Activated CD4-positive, alpha-beta T cell treated with anti-CD3 and anti-CD28 coated beads, Interleukin-2, amount 10 ng/mL, durations not matched to agents 7 days and 5 days (primary cell): ENCODE measurements around the gene GLRA2. TPM values are rescaled to one million over a fixed set of nuclear protein-coding genes. Genes with fewer than 3 reads are reported as not detected.

Source experiments
- CTCF ChIA-PET: fragments of 350-600 bp; sonication (Branson Sonifier 250); formaldehyde crosslinking; loops from one replicate; lab custom pipeline; 2021; ENCODE audit warnings: antibody characterized with exemption; lab: Charles Lee
- POLR2A ChIA-PET: fragments of 350-600 bp; sonication (Branson Sonifier 250); formaldehyde crosslinking; loops from one replicate; lab custom pipeline; 2021; ENCODE audit warnings: antibody characterized with exemption; lab: Charles Lee
- DNase-seq: peaks from one replicate; pipeline ENCODE4 v3.0.0-alpha.2; 2020
- H3K27ac Mint-ChIP-seq: one replicate; pipeline ENCODE4 v1.8.0; 2021; ENCODE audit warnings: mild to moderate bottlenecking, moderate library complexity, mixed read lengths
- H3K27me3 Mint-ChIP-seq: one replicate; pipeline ENCODE4 v1.8.0; 2021; ENCODE audit warnings: mixed read lengths
- H3K36me3 Mint-ChIP-seq: one replicate; pipeline ENCODE4 v1.8.0; 2021; ENCODE audit warnings: low read depth, mixed read lengths
- H3K4me1 Mint-ChIP-seq: one replicate; pipeline ENCODE4 v1.8.0; 2021; ENCODE audit warnings: mixed read lengths
- H3K4me3 Mint-ChIP-seq: one replicate; pipeline ENCODE4 v1.8.0; 2021; ENCODE audit warnings: mild to moderate bottlenecking, moderate library complexity, mixed read lengths
- H3K9me3 Mint-ChIP-seq: one replicate; pipeline ENCODE4 v1.8.0; 2021; ENCODE audit warnings: mixed read lengths
- total RNA-seq, 2 experiments: library from RNA; stranded (reverse); gene quantifications; one replicate each; pipeline ENCODE4 v1.2.3, GENCODE V29; 2021

GLRA2 gene
- not detected for total RNA-seq

DNA sequence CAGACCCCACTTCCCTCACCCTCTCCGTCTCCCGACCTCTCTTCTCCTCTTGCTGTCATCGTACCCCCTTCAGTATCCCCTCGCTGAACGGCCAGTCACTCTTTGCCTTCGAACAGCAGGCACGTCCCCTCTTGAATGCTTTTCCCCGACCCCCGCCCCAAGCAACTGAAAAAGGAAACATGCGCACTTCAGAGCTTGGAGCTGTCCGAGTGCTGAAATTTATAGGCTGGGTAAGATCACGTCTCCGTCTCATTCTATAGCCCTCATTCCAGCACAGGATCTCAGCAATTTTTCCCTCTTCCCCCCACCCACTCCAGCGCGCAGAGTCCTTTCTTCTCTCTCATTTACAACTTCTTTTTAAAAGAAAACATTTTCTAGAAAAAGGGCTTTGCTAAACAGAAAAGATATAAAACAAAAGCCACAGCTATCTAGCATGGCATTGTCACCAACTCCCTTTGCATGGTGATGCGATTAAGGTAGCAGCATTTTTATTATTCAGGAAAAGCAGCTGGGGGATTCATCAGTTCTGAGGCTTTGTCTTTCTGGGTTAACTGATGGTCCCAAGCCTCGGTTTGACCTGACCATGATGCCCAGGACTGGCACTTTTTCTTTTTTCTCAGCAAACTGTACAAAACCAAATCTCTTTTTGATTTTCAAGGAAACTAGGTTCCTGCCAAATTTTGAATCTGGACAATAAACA, at the start of gene GLRA2:
Gene GLRA2, plus strand, starts transcription at position 247 of the 700 bp plus-strand sequence. CDS start 522 bp downstream, outside the sequence.
- no peak within 1 kb of the TSS for H3K27ac Mint-ChIP-seq
- ChIA-PET POLR2A (no interaction called here), CTCF (interaction anchor here (0.6 to 1.1 kb wide), 2 partner anchors 52 to 475 kb away, joined by 3 to 4 read pairs; no protein-coding TSS in a partner anchor)
- peaks cover 4% of the 10 kb centered on the region for H3K27me3 Mint-ChIP-seq
- H3K4me3 Mint-ChIP-seq: no peak within 1 kb of the TSS
- no peaks in the 10 kb centered on the region for H3K9me3 Mint-ChIP-seq
- peaks cover 2% of the 10 kb centered on the region for H3K4me1 Mint-ChIP-seq
- DNase-seq: peak; percentile 26
- H3K36me3 Mint-ChIP-seq: no peaks in the 10 kb centered on the region

DNA sequence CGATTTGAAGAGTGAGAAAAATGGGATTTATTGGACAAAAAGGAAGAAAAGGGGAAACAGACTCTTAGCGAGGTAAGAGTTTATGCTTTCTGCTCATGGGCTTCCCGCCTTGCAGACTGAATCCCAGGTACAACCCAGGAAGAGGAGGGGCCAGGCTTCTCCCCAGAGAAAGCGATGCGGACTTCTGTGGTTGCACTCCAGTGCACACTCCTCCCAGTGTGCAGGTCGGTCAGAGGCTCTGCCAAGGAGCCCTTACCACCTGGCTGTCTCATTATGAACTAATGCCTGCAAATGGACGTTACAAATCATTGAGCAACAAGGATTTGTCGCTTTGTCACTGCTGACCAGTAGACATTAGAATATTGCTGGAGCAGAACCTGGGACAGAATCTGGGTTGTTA, 39.9 kb upstream of the GLRA2 start:
- H3K4me3 Mint-ChIP-seq: no peak overlapping the region
- ChIA-PET POLR2A (no interaction called here), CTCF (no interaction called here)
- no peaks in the 10 kb centered on the region for H3K36me3 Mint-ChIP-seq
- DNase-seq: no peak
- H3K27ac Mint-ChIP-seq: no peak overlapping the region
- H3K4me1 Mint-ChIP-seq: no peaks in the 10 kb centered on the region
- no peaks in the 10 kb centered on the region for H3K27me3 Mint-ChIP-seq
- H3K9me3 Mint-ChIP-seq: no peaks in the 10 kb centered on the region

DNA sequence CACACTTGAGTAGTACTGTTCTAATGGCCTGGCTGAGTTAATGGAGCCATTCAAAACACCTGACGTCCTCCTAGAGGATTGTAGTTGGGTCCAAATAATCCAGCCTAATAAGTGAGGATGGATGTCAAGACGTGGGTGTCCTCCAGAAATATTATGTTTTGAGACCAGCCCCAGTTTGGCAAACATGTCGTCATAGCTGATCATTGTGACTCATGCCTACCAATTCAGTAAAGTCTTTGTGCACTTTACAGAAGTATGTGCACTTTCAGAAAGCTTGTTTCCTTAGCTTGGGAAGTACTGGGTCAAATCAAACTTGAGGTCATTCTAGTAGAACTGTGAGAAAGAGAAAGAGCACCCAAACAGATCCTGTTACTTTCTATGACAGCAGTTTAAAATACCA, 37.6 kb upstream of the GLRA2 start:
- H3K9me3 Mint-ChIP-seq: no peaks in the 10 kb centered on the region
- H3K36me3 Mint-ChIP-seq: no peaks in the 10 kb centered on the region
- H3K4me3 Mint-ChIP-seq: no peak overlapping the region
- ChIA-PET CTCF (no interaction called here), POLR2A (no interaction called here)
- DNase-seq: no peak
- no peaks in the 10 kb centered on the region for H3K27me3 Mint-ChIP-seq
- H3K4me1 Mint-ChIP-seq: peaks cover 4% of the 10 kb centered on the region
- H3K27ac Mint-ChIP-seq: no peak overlapping the region

DNA sequence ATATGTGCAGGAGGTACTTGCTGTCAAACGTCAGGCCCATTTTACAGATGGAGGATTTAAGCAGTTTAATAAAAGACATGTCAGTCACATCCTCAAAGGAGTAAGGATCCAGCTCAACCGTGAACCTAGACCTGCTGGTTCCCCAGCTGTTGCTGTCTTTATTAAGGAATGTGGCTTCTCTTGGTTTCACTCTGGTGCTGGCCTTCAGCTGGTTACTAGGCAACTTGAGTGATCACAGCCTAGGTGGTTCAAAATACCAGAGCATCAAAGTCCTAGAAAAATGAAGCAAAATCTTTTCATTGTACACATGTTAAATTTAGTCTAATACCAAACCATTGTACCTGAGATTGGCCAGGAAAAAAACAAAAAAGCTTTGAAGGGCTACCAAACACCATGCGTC, 32.7 kb upstream of the GLRA2 start:
- POLR2A ChIA-PET: no interaction called here
- Mint-ChIP-seq H3K9me3 (no peaks in the 10 kb centered on the region), H3K27me3 (no peaks in the 10 kb centered on the region), H3K27ac (peak overlapping the region; percentile 90), H3K4me3 (peak overlapping the region; percentile 73), H3K36me3 (no peaks in the 10 kb centered on the region), H3K4me1 (peaks cover 18% of the 10 kb centered on the region)
- DNase-seq: no peak
- CTCF ChIA-PET: no interaction called here

GRCh38 chrX:14497184-14497666, 32.1 kb upstream of the GLRA2 start:
- CTCF ChIA-PET: no interaction called here
- Mint-ChIP-seq H3K4me1 (peaks cover 18% of the 10 kb centered on the region), H3K4me3 (peak overlapping the region; percentile 73), H3K9me3 (no peaks in the 10 kb centered on the region), H3K27me3 (no peaks in the 10 kb centered on the region), H3K27ac (peak overlapping the region; percentile 90), H3K36me3 (no peaks in the 10 kb centered on the region)
- peak; percentile 7 for DNase-seq
- POLR2A ChIA-PET: no interaction called here

DNA sequence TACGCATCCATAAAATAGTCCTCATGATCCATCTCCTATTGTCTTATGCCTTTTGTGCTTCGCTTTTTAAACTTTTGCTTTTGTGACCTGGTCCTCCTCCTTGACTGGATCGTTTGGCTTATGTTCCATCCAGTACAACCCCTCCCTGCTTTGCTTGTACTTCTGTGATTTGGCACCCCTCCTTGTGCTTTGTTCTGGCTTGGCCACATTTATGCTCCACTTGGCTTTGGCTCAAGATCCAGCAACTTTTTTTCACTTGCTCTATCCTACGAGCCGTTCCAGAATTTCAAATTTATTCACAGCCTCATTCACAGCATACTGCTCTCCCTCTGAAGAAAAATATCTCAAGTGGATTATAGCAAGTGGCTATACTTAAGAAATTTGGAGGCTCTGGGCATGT, 28.0 kb upstream of the GLRA2 start:
- no peaks in the 10 kb centered on the region for H3K36me3 Mint-ChIP-seq
- no peak for DNase-seq
- H3K4me1 Mint-ChIP-seq: peaks cover 16% of the 10 kb centered on the region
- POLR2A ChIA-PET: no interaction called here
- H3K9me3 Mint-ChIP-seq: no peaks in the 10 kb centered on the region
- H3K27me3 Mint-ChIP-seq: no peaks in the 10 kb centered on the region
- H3K4me3 Mint-ChIP-seq: no peak overlapping the region
- no peak overlapping the region for H3K27ac Mint-ChIP-seq
- CTCF ChIA-PET: no interaction called here

DNA sequence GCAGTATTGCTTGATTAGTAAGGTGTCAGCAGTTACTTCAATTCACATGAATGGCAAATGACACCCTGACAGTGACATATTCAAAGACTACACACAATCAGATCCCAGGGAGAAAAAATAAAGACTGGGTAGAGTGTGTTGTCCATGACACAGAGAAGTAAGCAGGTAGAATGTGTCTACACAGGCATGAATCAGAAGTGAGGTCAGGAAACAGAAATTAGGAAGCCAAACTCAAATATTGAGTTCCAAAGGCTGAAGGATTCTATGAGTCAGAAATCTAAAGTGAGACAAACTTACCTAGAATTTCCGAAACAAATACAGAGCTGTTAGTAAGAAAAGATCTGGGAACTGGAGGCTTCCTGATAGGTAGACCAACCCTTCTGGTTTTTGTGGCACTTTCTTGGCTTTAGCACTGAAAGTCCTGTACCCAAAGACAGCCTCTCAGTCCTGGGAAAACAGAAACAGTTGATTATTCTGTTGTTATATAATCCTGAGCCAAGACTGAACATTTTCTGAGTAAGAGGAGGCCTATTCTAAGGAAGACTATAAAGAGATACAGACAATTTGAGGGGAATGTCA, 24.3 kb upstream of the GLRA2 start:
- CTCF ChIA-PET: no interaction called here

DNA sequence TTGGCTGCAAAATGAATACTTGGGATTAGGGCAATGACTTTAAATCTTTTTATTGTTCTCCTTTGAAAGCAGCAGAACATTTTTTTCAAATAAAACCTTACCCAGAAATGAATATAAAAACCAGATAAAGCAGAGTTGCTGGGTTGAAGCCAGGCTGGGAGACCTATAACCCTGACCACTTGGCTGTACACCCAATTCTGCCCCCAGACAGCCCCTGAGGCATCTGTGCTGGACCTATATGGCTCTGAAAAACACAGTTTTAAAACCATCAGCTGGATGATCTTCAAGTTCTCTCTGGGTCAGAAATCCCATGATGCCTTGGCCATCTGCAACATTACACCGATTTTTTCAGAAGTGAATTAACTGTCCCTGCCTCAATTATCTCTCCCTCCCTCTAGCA, 23.7 kb upstream of the GLRA2 start:
- no peak overlapping the region for H3K27ac Mint-ChIP-seq
- DNase-seq: no peak
- CTCF ChIA-PET: no interaction called here
- no peak overlapping the region for H3K4me3 Mint-ChIP-seq
- no peaks in the 10 kb centered on the region for H3K27me3 Mint-ChIP-seq
- H3K9me3 Mint-ChIP-seq: no peaks in the 10 kb centered on the region
- no peaks in the 10 kb centered on the region for H3K4me1 Mint-ChIP-seq
- H3K36me3 Mint-ChIP-seq: no peaks in the 10 kb centered on the region
- POLR2A ChIA-PET: no interaction called here

More for the DNA sequence above, 24.3 kb upstream of the GLRA2 start:
- Mint-ChIP-seq H3K4me3 (no peak overlapping the region), H3K27ac (no peak overlapping the region), H3K27me3 (no peaks in the 10 kb centered on the region), H3K9me3 (no peaks in the 10 kb centered on the region), H3K36me3 (no peaks in the 10 kb centered on the region), H3K4me1 (no peaks in the 10 kb centered on the region)
- POLR2A ChIA-PET: no interaction called here
- no peak for DNase-seq

GRCh38 chrX:14506866-14507265, 22.5 kb upstream of the GLRA2 start:
- Mint-ChIP-seq H3K4me3 (no peak overlapping the region), H3K4me1 (no peaks in the 10 kb centered on the region), H3K36me3 (no peaks in the 10 kb centered on the region), H3K27ac (no peak overlapping the region), H3K27me3 (no peaks in the 10 kb centered on the region), H3K9me3 (no peaks in the 10 kb centered on the region)
- ChIA-PET POLR2A (no interaction called here), CTCF (no interaction called here)
- no peak for DNase-seq

GRCh38 chrX:14508025-14508690, 21.2 kb upstream of the GLRA2 start:
- Mint-ChIP-seq H3K9me3 (no peaks in the 10 kb centered on the region), H3K27ac (no peak overlapping the region), H3K4me3 (no peak overlapping the region), H3K4me1 (no peaks in the 10 kb centered on the region), H3K36me3 (no peaks in the 10 kb centered on the region), H3K27me3 (no peaks in the 10 kb centered on the region)
- DNase-seq: no peak
- CTCF ChIA-PET: no interaction called here
- POLR2A ChIA-PET: interaction anchor here (0.5 kb wide), 1 partner anchor 466 kb away, joined by 3 read pairs; no protein-coding TSS in a partner anchor

DNA sequence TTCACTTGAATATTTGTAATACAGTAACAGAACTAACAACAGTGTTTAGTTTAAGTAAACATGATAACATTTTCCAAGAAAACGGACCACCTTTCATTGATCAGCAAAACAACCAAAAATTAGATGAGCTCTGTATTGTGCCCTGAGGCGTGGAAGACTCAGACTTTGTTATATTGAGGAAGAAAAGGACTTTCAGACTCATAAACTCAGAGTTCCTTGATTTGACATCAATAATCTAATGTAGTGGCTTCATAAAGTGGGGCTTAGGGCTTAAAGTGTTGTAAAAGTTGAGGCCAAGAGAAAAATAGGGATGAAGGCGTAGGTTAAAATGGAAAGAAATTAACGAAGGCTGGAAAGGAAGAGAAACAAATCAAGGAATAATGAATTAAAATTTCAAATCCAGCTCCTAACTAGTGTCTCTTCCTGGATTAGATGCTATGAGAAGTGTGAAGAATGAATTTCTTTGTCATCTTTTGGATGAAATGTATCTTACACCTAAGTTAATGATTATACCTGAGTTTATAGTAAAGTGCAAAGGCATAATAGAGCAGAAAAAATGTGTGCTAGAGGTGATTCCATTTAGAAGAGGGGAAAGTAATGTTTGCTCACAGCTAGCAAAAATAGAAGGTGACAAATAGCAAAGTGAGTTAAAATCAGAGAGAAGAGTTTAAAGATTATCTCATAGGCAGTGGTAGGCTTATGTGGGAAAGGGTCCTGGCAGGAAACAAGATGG, 19.8 kb upstream of the GLRA2 start:
- H3K27ac Mint-ChIP-seq: peak overlapping the region; percentile 46
- H3K4me3 Mint-ChIP-seq: no peak overlapping the region
- H3K9me3 Mint-ChIP-seq: no peaks in the 10 kb centered on the region
- no peak for DNase-seq
- ChIA-PET POLR2A (no interaction called here), CTCF (no interaction called here)
- H3K27me3 Mint-ChIP-seq: no peaks in the 10 kb centered on the region
- H3K4me1 Mint-ChIP-seq: no peaks in the 10 kb centered on the region
- H3K36me3 Mint-ChIP-seq: no peaks in the 10 kb centered on the region

DNA sequence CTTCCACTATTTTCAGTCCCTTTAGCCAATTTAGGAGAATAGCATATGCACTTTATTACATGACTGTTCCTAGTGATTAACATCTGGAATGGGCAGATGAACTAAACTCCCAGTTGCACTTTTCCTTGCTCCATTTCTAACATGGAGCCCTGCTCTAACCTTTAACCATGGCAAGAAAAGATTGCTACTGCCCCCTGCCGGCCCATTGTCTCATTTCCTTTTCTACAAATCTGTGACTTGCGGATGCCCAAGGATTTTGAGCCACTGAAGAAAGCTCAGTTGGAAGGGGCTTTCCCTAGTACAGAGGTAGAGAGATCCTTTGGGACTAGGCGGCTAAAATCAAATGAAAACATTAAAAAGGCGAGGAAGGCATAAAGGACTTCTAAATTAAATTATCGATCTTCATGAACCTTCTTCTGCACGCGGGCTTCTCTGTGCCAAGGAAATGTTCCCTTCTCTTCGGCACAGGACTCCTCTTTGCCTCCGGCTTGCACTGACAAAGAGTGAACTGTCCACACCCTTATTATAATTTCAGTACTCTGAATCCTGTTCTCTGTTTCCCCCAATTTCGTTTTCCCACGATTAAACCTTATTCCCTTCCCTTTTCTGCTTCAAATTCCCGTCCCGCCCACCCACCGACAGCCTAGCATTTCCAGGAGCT, 577 bp upstream of the GLRA2 start:
- ChIA-PET CTCF (interaction anchor here (0.6 to 1.1 kb wide), 2 partner anchors 51 to 474 kb away, joined by 3 to 4 read pairs; no protein-coding TSS in a partner anchor), POLR2A (no interaction called here)
- Mint-ChIP-seq H3K9me3 (no peaks in the 10 kb centered on the region), H3K27me3 (peaks cover 4% of the 10 kb centered on the region), H3K27ac (no peak overlapping the region), H3K4me1 (peaks cover 2% of the 10 kb centered on the region), H3K36me3 (no peaks in the 10 kb centered on the region), H3K4me3 (no peak overlapping the region)
- DNase-seq: peak; percentile 57
